IPS-18c (cell line): ENCODE data around the gene NUBP1.
A peak's percentile ranks its signal among the peaks of the same experiment; 100 is the strongest.
"Not testable (repeated sequence)": the region's sequence is repeated elsewhere in the genome, so short reads cannot be mapped to it uniquely, and the experiment has no call there.

ENCODE experiments used
- H3K4me3 ChIP-seq: 2 replicates; pipeline ENCODE4 v1.7.0; 2013; ENCODE audit warnings: low read depth, mild to moderate bottlenecking, low read length, moderate library complexity; ENCODE audit not compliant: insufficient read depth
- H3K9me3 ChIP-seq: one replicate; pipeline ENCODE4 v1.6.1; 2013; ENCODE audit warnings: mild to moderate bottlenecking, low read length, moderate library complexity; ENCODE audit not compliant: control insufficient read depth, insufficient read depth

NUBP1 gene

GRCh38 chr16:10776923-10777322 lies 33.3 kb downstream of the NUBP1 start:
- H3K9me3 ChIP-seq, H3K4me3 ChIP-seq: not testable (repeated sequence)

GRCh38 chr16:10777356-10777755 lies 33.7 kb downstream of the NUBP1 start:
- Histone ChIP-seq H3K4me3 (no peak overlapping the region), H3K9me3 (no peaks in the 10 kb centered on the region)

- not testable (repeated sequence) for H3K9me3 ChIP-seq, H3K4me3 ChIP-seq
These were observed 36.3 kb downstream of the NUBP1 start for GRCh38 chr16:10779908-10780307.

GRCh38 chr16:10780628-10781027 lies 37.0 kb downstream of the NUBP1 start:
- no peak overlapping the region for H3K4me3 ChIP-seq

GRCh38 chr16:10782628-10783027 lies 39.0 kb downstream of the NUBP1 start:
- no peak overlapping the region for H3K4me3 ChIP-seq
- peaks cover 3% of the 10 kb centered on the region for H3K9me3 ChIP-seq

More at GRCh38 chr16:10780628-10781027, 37.0 kb downstream of the NUBP1 start:
- H3K9me3 ChIP-seq = peaks cover 3% of the 10 kb centered on the region

- H3K4me3 ChIP-seq = no peak overlapping the region; the same call in 1 of the 2 replicates
These were observed 43.7 kb downstream of the NUBP1 start for GRCh38 chr16:10787304-10787703.

GRCh38 chr16:10788630-10789029 lies 45.0 kb downstream of the NUBP1 start:
- H3K4me3 ChIP-seq, H3K9me3 ChIP-seq: not testable (repeated sequence)

More at GRCh38 chr16:10787304-10787703, 43.7 kb downstream of the NUBP1 start:
- peaks cover 3% of the 10 kb centered on the region for H3K9me3 ChIP-seq

GRCh38 chr16:10791048-10791447 lies 47.4 kb downstream of the NUBP1 start:
- Histone ChIP-seq H3K9me3 (no peaks in the 10 kb centered on the region), H3K4me3 (no peak overlapping the region)

- H3K9me3 ChIP-seq = no peaks in the 10 kb centered on the region
- no peak overlapping the region for H3K4me3 ChIP-seq
These were observed 56.1 kb downstream of the NUBP1 start for GRCh38 chr16:10799736-10800135.

GRCh38 chr16:10805334-10805733 lies 61.7 kb downstream of the NUBP1 start:
- Histone ChIP-seq H3K9me3 (no peaks in the 10 kb centered on the region), H3K4me3 (no peak overlapping the region)

- H3K4me3 ChIP-seq = no peak overlapping the region
- no peaks in the 10 kb centered on the region for H3K9me3 ChIP-seq
These were observed 63.1 kb downstream of the NUBP1 start for GRCh38 chr16:10806698-10807097.

GRCh38 chr16:10808218-10808617 lies 64.6 kb downstream of the NUBP1 start:
- no peak overlapping the region for H3K4me3 ChIP-seq

GRCh38 chr16:10808850-10809249 lies 65.2 kb downstream of the NUBP1 start:
- Histone ChIP-seq H3K4me3 (no peak overlapping the region), H3K9me3 (no peaks in the 10 kb centered on the region)

More at GRCh38 chr16:10808218-10808617, 64.6 kb downstream of the NUBP1 start:
- no peaks in the 10 kb centered on the region for H3K9me3 ChIP-seq

- Histone ChIP-seq H3K9me3 (no peaks in the 10 kb centered on the region), H3K4me3 (no peak overlapping the region)
These were observed 66.1 kb downstream of the NUBP1 start for GRCh38 chr16:10809706-10810105.

GRCh38 chr16:10812312-10813098 lies 68.9 kb downstream of the NUBP1 start:
- Histone ChIP-seq H3K9me3 (no peaks in the 10 kb centered on the region), H3K4me3 (no peak overlapping the region)

- no peak overlapping the region for H3K4me3 ChIP-seq
These were observed 69.4 kb downstream of the NUBP1 start for GRCh38 chr16:10813099-10813455.

GRCh38 chr16:10817514-10817913 lies 73.9 kb downstream of the NUBP1 start:
- Histone ChIP-seq H3K4me3 (peak overlapping the region; percentile 64; the same call in 1 of the 2 replicates), H3K9me3 (no peaks in the 10 kb centered on the region)

More at GRCh38 chr16:10813099-10813455, 69.4 kb downstream of the NUBP1 start:
- H3K9me3 ChIP-seq = no peaks in the 10 kb centered on the region

GRCh38 chr16:10817963-10818941 lies 74.6 kb downstream of the NUBP1 start, which contains the start of gene TVP23A:
Gene TVP23A, minus strand, starts transcription at chr16:10818794. Its CDS starts 301 bp downstream, at chr16:10818493.
- peak within 1 kb of the TSS; percentile 64 for H3K4me3 ChIP-seq
- H3K9me3 ChIP-seq = no peaks in the 10 kb centered on the region
